HCT116 (cell line): ENCODE data around the gene ADK. TPM values are rescaled to one million over a fixed set of nuclear protein-coding genes. Genes with fewer than 3 reads are reported as not detected.

Experiments used
- ATAC-seq: fragments of 200-7000 bp; cut with Tn5 transposase; 2 replicates; pipeline ENCODE4 v1.9.1; 2020; ENCODE audit warnings: mild to moderate bottlenecking, moderate library complexity
- BruUV-seq: library from RNA; stranded (reverse); fragments of 400-500 nt; replicated peaks from 2 replicates; lab custom pipeline; 2021; lab: Mats Ljungman, UMichigan
- CTCF ChIA-PET: fragments of 300-600 bp; sonication (Branson Sonifier 250); formaldehyde crosslinking; loops from one replicate; lab custom pipeline; 2021; ENCODE audit warnings: antibody characterized with exemption; lab: Charles Lee
- POLR2A ChIA-PET: fragments of 300-600, 350-600 bp; sonication (Branson Sonifier 250); formaldehyde crosslinking; loops from one replicate; lab custom pipeline; 2021; ENCODE audit warnings: antibody characterized with exemption; lab: Charles Lee
- RAD21 ChIA-PET, 2 experiments: fragments of 300-600 bp; sonication (Branson Sonifier 250); formaldehyde crosslinking; loops; one replicate each; lab custom pipeline; 2023; ENCODE audit warnings: low total read pairs in 2 of 2; ENCODE audit not compliant: uncharacterized antibody in 2 of 2, unreplicated experiment in 2 of 2, low non-redundant PET in 1 of 2; lab: Charles Lee
- DNase-seq: peaks from one replicate; pipeline ENCODE4 v3.0.0-alpha.2; 2010; ENCODE audit warnings: low read depth, low spot score
- H2AFZ ChIP-seq: fragments of 200-600 bp; shearing (Covaris generic), sonication (generic); 2 replicates; pipeline ENCODE4 v1.6.1; 2017; ENCODE audit warnings: low read depth, mixed run types, mixed read lengths, antibody characterized with exemption, low read length; ENCODE audit not compliant: poor library complexity, severe bottlenecking
- H3K27ac ChIP-seq: 2 replicates; pipeline ENCODE4 v1.5.1; 2012; ENCODE audit warnings: low read depth, low read length
- H3K27me3 ChIP-seq: fragments of 200-600 bp; sonication (generic); 2 replicates; pipeline ENCODE4 v1.6.1; 2016; ENCODE audit warnings: mixed run types, low read length, mixed read lengths; ENCODE audit not compliant: insufficient read depth
- H3K36me3 ChIP-seq, 2 experiments: fragments of 200-500 bp in 1 of 2; fragments of 200-600 bp in 1 of 2; sonication (Bioruptor generic) in 1 of 2; sonication (generic) in 1 of 2; 2 replicates each; pipeline versions ENCODE4 v1.5.1 to v1.6.1; 2014 to 2016; ENCODE audit warnings: low read length in 2 of 2, inconsistent platforms in 1 of 2, mixed read lengths in 1 of 2, mixed run types in 1 of 2; ENCODE audit not compliant: insufficient read depth in 2 of 2, control insufficient read depth in 1 of 2
- H3K4me1 ChIP-seq, 2 experiments: fragments of 200-600 bp in 1 of 2; sonication (generic) in 1 of 2; 2 replicates each; pipeline versions ENCODE4 v1.5.1 to v1.6.1; 2012 to 2017; ENCODE audit warnings: low read length in 2 of 2, inconsistent platforms in 1 of 2, mild to moderate bottlenecking in 1 of 2, mixed read lengths in 1 of 2, mixed run types in 1 of 2, moderate library complexity in 1 of 2; ENCODE audit not compliant: insufficient read depth in 2 of 2, control insufficient read depth in 1 of 2
- H3K4me2 ChIP-seq: fragments of 200-600 bp; sonication (generic); 2 replicates; pipeline ENCODE4 v1.6.1; 2017; ENCODE audit warnings: mixed run types, low read length, mixed read lengths
- H3K4me3 ChIP-seq, 2 experiments: fragments of 200-600 bp in 1 of 2; sonication (generic) in 1 of 2; replicated peaks in 1 of 2; 2 replicates each; pipeline ENCODE4 v1.5.1; 2011 to 2016; ENCODE audit warnings: low read length in 2 of 2, control low read depth in 1 of 2, low read depth in 1 of 2, mild to moderate bottlenecking in 1 of 2, mixed read lengths in 1 of 2, mixed run types in 1 of 2
- H3K79me2 ChIP-seq: fragments of 200-600 bp; sonication (generic); 2 replicates; pipeline ENCODE4 v1.6.1; 2017; ENCODE audit warnings: mild to moderate bottlenecking, mixed run types, low read length, moderate library complexity, mixed read lengths; ENCODE audit not compliant: insufficient read depth
- H3K9ac ChIP-seq: fragments of 200-600 bp; sonication (generic); 2 replicates; pipeline ENCODE4 v1.6.1; 2016; ENCODE audit warnings: low read length, mixed read lengths
- H3K9me2 ChIP-seq: fragments of 200-600 bp; sonication (generic), shearing (Covaris generic); 2 replicates; pipeline ENCODE4 v1.6.1; 2017; ENCODE audit warnings: mixed run types, mild to moderate bottlenecking, moderate library complexity; ENCODE audit not compliant: insufficient read depth
- H3K9me3 ChIP-seq, 2 experiments: fragments of 200-500 bp in 1 of 2; fragments of 200-600 bp in 1 of 2; sonication (Bioruptor generic) in 1 of 2; sonication (generic) in 1 of 2; 2 replicates each; pipeline ENCODE4 v1.6.1; 2014 to 2017; ENCODE audit warnings: low read length in 2 of 2, mixed read lengths in 2 of 2, inconsistent platforms in 1 of 2, low read depth in 1 of 2, mild to moderate bottlenecking in 1 of 2, mixed run types in 1 of 2, moderate library complexity in 1 of 2; ENCODE audit not compliant: control insufficient read depth in 1 of 2, insufficient read depth in 1 of 2
- H4K20me1 ChIP-seq: fragments of 200-600 bp; sonication (generic), shearing (Covaris generic); 2 replicates; pipeline ENCODE4 v1.6.1; 2017; ENCODE audit warnings: mixed run types, mild to moderate bottlenecking, moderate library complexity; ENCODE audit not compliant: insufficient read depth
- ATF3 ChIP-seq: IDR thresholded peaks from 2 replicates; pipeline ENCODE4 v1.6.1; 2012
- CBX3 ChIP-seq: IDR thresholded peaks from 2 replicates; pipeline ENCODE4 v1.6.1; 2012; ENCODE audit warnings: low read depth
- CEBPB ChIP-seq: IDR thresholded peaks from 2 replicates; pipeline ENCODE4 v1.6.1; 2012; ENCODE audit warnings: low read depth
- EGR1 ChIP-seq: IDR thresholded peaks from 2 replicates; pipeline ENCODE4 v1.6.1; 2012; ENCODE audit warnings: low read depth
- ELF1 ChIP-seq: IDR thresholded peaks from 2 replicates; pipeline ENCODE4 v1.6.1; 2012; ENCODE audit warnings: low read depth, borderline replicate concordance
- EZH2 ChIP-seq: fragments of 200-600 bp; sonication (generic); IDR thresholded peaks from 2 replicates; pipeline ENCODE4 v1.6.1; 2017; ENCODE audit warnings: antibody characterized with exemption, mixed run types
- EZH2phosphoT487 ChIP-seq: fragments of 200-600 bp; IDR thresholded peaks from 2 replicates; pipeline ENCODE4 v1.6.1; 2018; ENCODE audit warnings: antibody characterized with exemption, borderline replicate concordance
- FOSL1 ChIP-seq: IDR thresholded peaks from 2 replicates; pipeline ENCODE4 v1.6.1; 2012; ENCODE audit warnings: low read depth
- JUND ChIP-seq: IDR thresholded peaks from 2 replicates; pipeline ENCODE4 v1.6.1; 2012
- MAX ChIP-seq: IDR thresholded peaks from 2 replicates; pipeline ENCODE4 v1.6.1; 2012
- POLR2AphosphoS5 ChIP-seq: IDR thresholded peaks from 2 replicates; pipeline ENCODE4 v1.6.1; 2011; ENCODE audit warnings: mild to moderate bottlenecking, low read depth, low read length, moderate library complexity
- RAD21 ChIP-seq: IDR thresholded peaks from 2 replicates; pipeline ENCODE4 v1.6.1; 2012; ENCODE audit warnings: low read depth, mild to moderate bottlenecking
- REST ChIP-seq: IDR thresholded peaks from 2 replicates; pipeline ENCODE4 v1.6.1; 2012; ENCODE audit warnings: low read depth
- SIN3A ChIP-seq: IDR thresholded peaks from 2 replicates; pipeline ENCODE4 v1.6.1; 2012; ENCODE audit warnings: low read depth
- SP1 ChIP-seq: IDR thresholded peaks from 2 replicates; pipeline ENCODE4 v1.6.1; 2012; ENCODE audit warnings: low read depth
- TCF7L2 ChIP-seq: IDR thresholded peaks from 2 replicates; pipeline ENCODE4 v1.7.0; 2011; ENCODE audit warnings: borderline replicate concordance, inconsistent platforms; ENCODE audit not compliant: insufficient read depth, insufficient read length; ENCODE audit errors: extremely low read depth
- ZFX ChIP-seq: fragments of 450-650 bp; IDR thresholded peaks from 2 replicates; pipeline ENCODE4 v1.6.1; 2017
- intact Hi-C: fragments of 100-400 bp; cut with micrococcal nuclease; formaldehyde crosslinking; loops from 2 replicates; pipeline ENCODE4 v1.10.0; 2022
- total RNA-seq: library from RNA; stranded (reverse); gene quantifications from one replicate; pipeline ENCODE4 v1.2.1, GENCODE V29; 2021; ENCODE audit not compliant: unreplicated experiment
- TF ChIP-seq, protein P1 (sequence below): IDR thresholded peaks from 2 replicates; pipeline ENCODE4 v1.6.1; 2011; ENCODE audit warnings: mild to moderate bottlenecking, low read length, moderate library complexity; ENCODE audit not compliant: insufficient replicate concordance; ENCODE audit errors: extremely low read depth
- TF ChIP-seq, protein P2 (sequence below), 3 experiments: fragments of 200-600 bp in 1 of 3; sonication (generic) in 1 of 3; IDR thresholded peaks in 2 of 3; conservative IDR thresholded peaks in 1 of 3; 2 replicates each; pipeline ENCODE4 v1.5.1; 2012 to 2017; ENCODE audit warnings: low read depth in 2 of 3, low read length in 2 of 3, antibody characterized with exemption in 1 of 3, borderline replicate concordance in 1 of 3, control low read depth in 1 of 3, mild to moderate bottlenecking in 1 of 3, mixed read lengths in 1 of 3, mixed run types in 1 of 3, moderate library complexity in 1 of 3; ENCODE audit not compliant: insufficient read depth in 1 of 3

ADK gene
- total RNA-seq, 1 experiment from 2014 or later: 55.0 TPM

DNA sequence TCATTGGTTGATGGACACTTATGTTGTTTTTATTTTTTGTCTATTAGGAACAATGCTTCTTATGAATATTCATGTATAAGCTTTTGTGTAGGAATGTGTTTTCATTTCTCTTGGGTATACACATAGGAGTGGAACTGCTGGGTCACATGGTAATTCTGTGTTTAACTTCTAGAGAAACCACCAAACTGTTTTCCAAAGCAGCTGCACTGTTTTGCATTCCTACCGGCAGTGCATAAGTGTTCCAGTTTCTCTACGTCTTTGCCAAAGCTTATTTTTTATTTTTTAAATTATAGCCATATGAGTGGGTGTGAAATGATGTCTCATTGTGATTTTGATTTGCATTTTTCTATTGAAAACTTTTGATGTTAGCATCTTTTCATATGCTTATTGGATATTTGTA is 51.3 kb downstream of the ADK start:
- TF ChIP-seq TCF7L2 (no peak), JUND (no peak), EGR1 (no peak), CBX3 (no peak), SIN3A (no peak), ELF1 (no peak), EZH2phosphoT487 (no peak), CEBPB (no peak), ZFX (no peak), ATF3 (no peak), POLR2AphosphoS5 (no peak), REST (no peak), SP1 (no peak), EZH2 (no peak), RAD21 (no peak), FOSL1 (no peak), MAX (no peak)
- TF ChIP-seq, protein P1, sequence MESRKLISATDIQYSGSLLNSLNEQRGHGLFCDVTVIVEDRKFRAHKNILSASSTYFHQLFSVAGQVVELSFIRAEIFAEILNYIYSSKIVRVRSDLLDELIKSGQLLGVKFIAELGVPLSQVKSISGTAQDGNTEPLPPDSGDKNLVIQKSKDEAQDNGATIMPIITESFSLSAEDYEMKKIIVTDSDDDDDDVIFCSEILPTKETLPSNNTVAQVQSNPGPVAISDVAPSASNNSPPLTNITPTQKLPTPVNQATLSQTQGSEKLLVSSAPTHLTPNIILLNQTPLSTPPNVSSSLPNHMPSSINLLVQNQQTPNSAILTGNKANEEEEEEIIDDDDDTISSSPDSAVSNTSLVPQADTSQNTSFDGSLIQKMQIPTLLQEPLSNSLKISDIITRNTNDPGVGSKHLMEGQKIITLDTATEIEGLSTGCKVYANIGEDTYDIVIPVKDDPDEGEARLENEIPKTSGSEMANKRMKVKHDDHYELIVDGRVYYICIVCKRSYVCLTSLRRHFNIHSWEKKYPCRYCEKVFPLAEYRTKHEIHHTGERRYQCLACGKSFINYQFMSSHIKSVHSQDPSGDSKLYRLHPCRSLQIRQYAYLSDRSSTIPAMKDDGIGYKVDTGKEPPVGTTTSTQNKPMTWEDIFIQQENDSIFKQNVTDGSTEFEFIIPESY: no peak
- TF ChIP-seq, protein P2, sequence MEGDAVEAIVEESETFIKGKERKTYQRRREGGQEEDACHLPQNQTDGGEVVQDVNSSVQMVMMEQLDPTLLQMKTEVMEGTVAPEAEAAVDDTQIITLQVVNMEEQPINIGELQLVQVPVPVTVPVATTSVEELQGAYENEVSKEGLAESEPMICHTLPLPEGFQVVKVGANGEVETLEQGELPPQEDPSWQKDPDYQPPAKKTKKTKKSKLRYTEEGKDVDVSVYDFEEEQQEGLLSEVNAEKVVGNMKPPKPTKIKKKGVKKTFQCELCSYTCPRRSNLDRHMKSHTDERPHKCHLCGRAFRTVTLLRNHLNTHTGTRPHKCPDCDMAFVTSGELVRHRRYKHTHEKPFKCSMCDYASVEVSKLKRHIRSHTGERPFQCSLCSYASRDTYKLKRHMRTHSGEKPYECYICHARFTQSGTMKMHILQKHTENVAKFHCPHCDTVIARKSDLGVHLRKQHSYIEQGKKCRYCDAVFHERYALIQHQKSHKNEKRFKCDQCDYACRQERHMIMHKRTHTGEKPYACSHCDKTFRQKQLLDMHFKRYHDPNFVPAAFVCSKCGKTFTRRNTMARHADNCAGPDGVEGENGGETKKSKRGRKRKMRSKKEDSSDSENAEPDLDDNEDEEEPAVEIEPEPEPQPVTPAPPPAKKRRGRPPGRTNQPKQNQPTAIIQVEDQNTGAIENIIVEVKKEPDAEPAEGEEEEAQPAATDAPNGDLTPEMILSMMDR (IDR thresholded peaks at IDR 0.05 in 2 of 3, conservative IDR thresholded peaks at IDR 0.05 in 1 of 3; ENCODE audit: borderline replicate concordance in 1 of 3, insufficient read depth in 1 of 3, low read depth in 2 of 3, low read length in 2 of 3): no peak
- H3K79me2 ChIP-seq: peaks cover 51% of the 10 kb centered on the region
- no peak overlapping the region for H3K4me3 ChIP-seq
- H3K27ac ChIP-seq: no peak overlapping the region
- H3K9me2 ChIP-seq: no peaks in the 10 kb centered on the region
- H3K4me1 ChIP-seq: peaks cover 0 to 16% of the 10 kb centered on the region in 2 experiments; a peak in 2 of 4 replicates
- no peaks in the 10 kb centered on the region for H3K9me3 ChIP-seq
- H3K36me3 ChIP-seq: no peaks in the 10 kb centered on the region
- no peaks in the 10 kb centered on the region for H3K27me3 ChIP-seq
- H3K4me2 ChIP-seq: no peak overlapping the region
- CTCF ChIA-PET: no interaction called here
- H4K20me1 ChIP-seq: no peaks in the 10 kb centered on the region
- ATAC-seq (no peak), DNase-seq (no peak)
- intact Hi-C loops: no loop called here
- H2AFZ ChIP-seq: no peak overlapping the region
- RAD21 ChIA-PET: no interaction called here
- POLR2A ChIA-PET: no interaction called here
- BruUV-seq: no TSS peak
- no peak overlapping the region for H3K9ac ChIP-seq
